Spleen (tissue), 11 donors: ENCODE data around the gene FBXO47. TPM values are rescaled to one million over a fixed set of nuclear protein-coding genes. Genes with fewer than 3 reads are reported as not detected.
"Not testable (repeated sequence)": the region's sequence is repeated elsewhere in the genome, so short reads cannot be mapped to it uniquely, and the experiment has no call there.

Experiments used
- DNase-seq: peaks from one replicate; pipeline ENCODE4 v3.0.0-alpha.2; 2020
- H3K27ac ChIP-seq, 8 donors: fragments of 200-600 bp; sonication (generic) in 7 of 8; 1 replicate in 4 of 8; 2 replicates in 4 of 8; pipeline versions ENCODE4 v1.5.0 to v1.8.0; 2016 to 2021; ENCODE audit warnings: inconsistent platforms in 4 of 8, mild to moderate bottlenecking in 4 of 8, moderate library complexity in 1 of 8
- H3K27me3 ChIP-seq, 7 donors: fragments of 200-600 bp; sonication (generic) in 6 of 7; replicated peaks in 1 of 7; 1 replicate in 4 of 7; 2 replicates in 3 of 7; pipeline versions ENCODE4 v1.5.0 to v1.8.0; 2016 to 2021; ENCODE audit warnings: inconsistent platforms in 3 of 7, mild to moderate bottlenecking in 1 of 7
- H3K36me3 ChIP-seq, 6 donors: fragments of 200-600 bp; sonication (generic) in 5 of 6; 1 replicate in 4 of 6; 2 replicates in 2 of 6; pipeline versions ENCODE4 v1.5.0 to v1.8.0; 2016 to 2021; ENCODE audit warnings: inconsistent platforms in 2 of 6
- H3K4me1 ChIP-seq, 6 donors: fragments of 200-600 bp; sonication (generic) in 5 of 6; 1 replicate in 3 of 6; 2 replicates in 3 of 6; pipeline versions ENCODE4 v1.5.0 to v1.8.0; 2016 to 2021; ENCODE audit warnings: inconsistent platforms in 3 of 6
- H3K4me3 ChIP-seq, 8 donors: fragments of 200-600 bp; sonication (generic) in 7 of 8; 1 replicate in 4 of 8; 2 replicates in 4 of 8; pipeline versions ENCODE4 v1.5.0 to v1.8.0; 2016 to 2021; ENCODE audit warnings: inconsistent platforms in 4 of 8, mild to moderate bottlenecking in 4 of 8, moderate library complexity in 2 of 8
- H3K9me3 ChIP-seq, 8 donors: fragments of 200-600 bp; sonication (generic) in 7 of 8; 1 replicate in 4 of 8; 2 replicates in 4 of 8; pipeline versions ENCODE4 v1.5.0 to v1.8.0; 2016 to 2021; ENCODE audit warnings: inconsistent platforms in 4 of 8
- CTCF ChIP-seq, 11 experiments: fragments of 200-600 bp in 7 of 11; fragments of 450-650 bp in 4 of 11; sonication (generic) in 4 of 11; IDR thresholded peaks in 8 of 11; conservative IDR thresholded peaks in 3 of 11; 1 replicate in 7 of 11; 2 replicates in 4 of 11; pipeline versions ENCODE4 v1.4.0 to v1.8.0; 2016 to 2021; ENCODE audit warnings: antibody characterized with exemption in 11 of 11, inconsistent platforms in 4 of 11, mild to moderate bottlenecking in 1 of 11
- POLR2A ChIP-seq, 3 donors: fragments of 450-650 bp; IDR thresholded peaks; one replicate each; pipeline ENCODE4 v1.5.1; 2017; ENCODE audit warnings: antibody characterized with exemption in 3 of 3, mild to moderate bottlenecking in 1 of 3
- POLR2AphosphoS5 ChIP-seq, 3 donors: sonication (generic); formaldehyde crosslinking; IDR thresholded peaks; one replicate each; pipeline ENCODE4 v1.5.1; 2017; ENCODE audit warnings: antibody characterized with exemption in 3 of 3
- WGBS, 5 donors: extraction: QIAGEN DNeasy Blood & Tissue Kit in 3 of 5; methylation state at CpG; one replicate each; pipeline versions ENCODE4 v1.1.5 to v1.1.7; 2013 to 2018; 5-methylcytosine and 5-hydroxymethylcytosine counted together
- intact Hi-C: fragments of 100-400 bp; cut with DNase I; formaldehyde crosslinking; loops from one replicate; pipeline ENCODE4 v1.15.0; 2023; ENCODE audit warnings: low total_unique reads
- polyA plus RNA-seq, 3 donors: library from polyadenylated mRNA; stranded (reverse); fragments of 200-250 nt; gene quantifications; one replicate each; pipeline ENCODE4 v1.2.1, GENCODE V29; 2013
- total RNA-seq, 7 donors: library from RNA; depleted of rRNA in 3 of 7; stranded (reverse); fragments of >200 nt in 3 of 7; fragmentation: NEBNext Ultra II Directional in 4 of 7; extraction: Animal tissue kit (Norgen Biotek cat#: 25700) in 4 of 7; gene quantifications; one replicate each; pipeline versions ENCODE4 v1.1.0 to v1.2.1, GENCODE V29; 2016 to 2021
- donor health status: healthy with polysubstance abuse.
- donor health status: DM: no; HTN: no; CAD: no; lungs with moderate emphysema.
- donor health status: DM: no; HTN: no; CAD: no.
- donor health status: Bipolar disorder and iron deficiency.
- donor health status: healthy.
- donor health status: DM: no; HTN: no; CAD: no.
- donor health status: DM: yes; HTN: yes; CAD: no.

The FBXO47 gene
- total and polyA plus RNA-seq, 10 donors: 0.06 TPM; not detected in 9

GRCh38 chr17:38980490-38981217 is 13.5 kb upstream of the FBXO47 start:
- H3K4me3 ChIP-seq: no peak overlapping the region
- H3K36me3 ChIP-seq: no peaks in the 10 kb centered on the region
- no peaks in the 10 kb centered on the region for H3K9me3 ChIP-seq
- 54 to 86% (median 75%) methylated on average over 3 of the region's 3 CpGs for WGBS, 5 donors
- DNase-seq: no peak
- intact Hi-C loops: loop anchor here (5.0 kb wide), 2 partner anchors 172 to 192 kb away; partner anchors contain the start of gene PLXDC1
- peaks cover 0 to 14% (median 0%) of the 10 kb centered on the region in 7 donors for H3K27me3 ChIP-seq
- peak overlapping the region in 4 of 8 donors; percentile 24 to 42 (median 35) for H3K27ac ChIP-seq
- peaks cover 5 to 30% (median 12%) of the 10 kb centered on the region in 6 donors for H3K4me1 ChIP-seq
- TF ChIP-seq CTCF (IDR thresholded peaks at IDR 0.05 in 8 of 11, conservative IDR thresholded peaks at IDR 0.05 in 3 of 11) (no peak), POLR2AphosphoS5 (IDR thresholded peaks at IDR 0.05) (no peak), POLR2A (IDR thresholded peaks at IDR 0.05) (no peak)

GRCh38 chr17:38978180-38978579 is 11.0 kb upstream of the FBXO47 start:
- H3K9me3 ChIP-seq: no peaks in the 10 kb centered on the region
- DNase-seq: no peak
- H3K36me3 ChIP-seq: no peaks in the 10 kb centered on the region
- H3K27ac ChIP-seq: no peak overlapping the region
- TF ChIP-seq POLR2A (IDR thresholded peaks at IDR 0.05) (no peak), POLR2AphosphoS5 (IDR thresholded peaks at IDR 0.05) (no peak), CTCF (IDR thresholded peaks at IDR 0.05 in 8 of 11, conservative IDR thresholded peaks at IDR 0.05 in 3 of 11) (no peak)
- no peak overlapping the region for H3K4me3 ChIP-seq
- WGBS, 5 donors: 91 to 96% (median 95%) methylated on average over 4 of the region's 4 CpGs
- H3K4me1 ChIP-seq: peaks cover 4 to 27% (median 11%) of the 10 kb centered on the region in 6 donors
- intact Hi-C loops: no loop called here
- H3K27me3 ChIP-seq: peaks cover 0 to 14% (median 0%) of the 10 kb centered on the region in 7 donors

GRCh38 chr17:38976187-38976551 is 9.0 kb upstream of the FBXO47 start:
- H3K36me3 ChIP-seq, H3K9me3 ChIP-seq, H3K4me3 ChIP-seq, intact Hi-C loops, H3K27me3 ChIP-seq, DNase-seq: not testable (repeated sequence)
- WGBS, 5 donors: 36 to 61% (median 46%) methylated on average over 6 of the region's 6 CpGs
- H3K27ac ChIP-seq: peak overlapping the region in 3 of 8 donors; percentile 31 to 48 (median 47)
- H3K4me1 ChIP-seq: peaks cover 0 to 22% (median 8%) of the 10 kb centered on the region in 6 donors

GRCh38 chr17:38970804-38971203 is 3.6 kb upstream of the FBXO47 start:
- H3K27me3 ChIP-seq: no peaks in the 10 kb centered on the region
- no peak overlapping the region for H3K27ac ChIP-seq
- TF ChIP-seq POLR2A (IDR thresholded peaks at IDR 0.05): no peak
- no peak for DNase-seq
- no peaks in the 10 kb centered on the region for H3K36me3 ChIP-seq
- H3K9me3 ChIP-seq: no peaks in the 10 kb centered on the region
- intact Hi-C loops: no loop called here
- peaks cover 0 to 16% (median 3%) of the 10 kb centered on the region in 6 donors for H3K4me1 ChIP-seq
- H3K4me3 ChIP-seq: no peak overlapping the region
- WGBS, 5 donors: 76 to 90% (median 87%) methylated on average over 5 of the region's 5 CpGs

- no peak for DNase-seq
- H3K9me3 ChIP-seq: no peaks in the 10 kb centered on the region
Measured at GRCh38 chr17:38970128-38970527, 2.9 kb upstream of the FBXO47 start.

More at GRCh38 chr17:38970128-38970527, 2.9 kb upstream of the FBXO47 start:
- no peak overlapping the region for H3K4me3 ChIP-seq
- H3K36me3 ChIP-seq: no peaks in the 10 kb centered on the region
- peaks cover 0 to 15% (median 1%) of the 10 kb centered on the region in 6 donors for H3K4me1 ChIP-seq
- H3K27ac ChIP-seq: no peak overlapping the region
- WGBS, 5 donors: 79 to 87% (median 83%) methylated on average over 4 of the region's 4 CpGs
- intact Hi-C loops: no loop called here
- no peaks in the 10 kb centered on the region for H3K27me3 ChIP-seq
- TF ChIP-seq POLR2A (IDR thresholded peaks at IDR 0.05) (no peak), CTCF (IDR thresholded peaks at IDR 0.05 in 8 of 11, conservative IDR thresholded peaks at IDR 0.05 in 3 of 11) (no peak), POLR2AphosphoS5 (IDR thresholded peaks at IDR 0.05) (no peak)
